ENCODE results near the gene CAPZB. TPM values are rescaled to one million over a fixed set of nuclear protein-coding genes. Genes with fewer than 3 reads are reported as not detected.

The CAPZB gene
- total RNA-seq, 1 donor from 2014 or later = 334 TPM

DNA sequence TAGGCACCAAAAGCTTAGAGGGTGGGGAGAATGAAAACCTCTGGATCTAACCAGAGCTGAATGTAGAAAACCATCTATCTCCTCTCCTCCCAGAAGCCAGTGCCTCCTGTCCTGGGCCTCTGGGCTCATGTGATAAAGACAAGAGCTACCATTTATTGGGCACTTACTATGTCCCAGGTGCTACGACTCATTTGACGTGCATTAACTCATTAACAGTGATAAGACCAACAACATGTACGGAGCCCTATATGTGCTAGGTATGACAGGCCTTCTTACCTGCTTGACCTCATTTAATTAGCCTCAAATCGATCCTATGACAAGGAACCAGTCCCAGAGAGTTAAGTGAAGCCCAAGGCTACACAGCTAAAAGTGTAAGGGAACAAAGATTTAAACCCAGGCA lies 19.7 kb downstream of the CAPZB start:
- Mint-ChIP-seq H3K4me3 (no peak overlapping the region), H3K4me1 (peaks cover 98% of the 10 kb centered on the region), H3K27me3 (no peaks in the 10 kb centered on the region), H3K9me3 (no peaks in the 10 kb centered on the region), H3K36me3 (ENCODE audit: low read depth) (peaks cover 20% of the 10 kb centered on the region), H3K27ac (peak overlapping the region; percentile 20)
- TF ChIP-seq, protein P1, sequence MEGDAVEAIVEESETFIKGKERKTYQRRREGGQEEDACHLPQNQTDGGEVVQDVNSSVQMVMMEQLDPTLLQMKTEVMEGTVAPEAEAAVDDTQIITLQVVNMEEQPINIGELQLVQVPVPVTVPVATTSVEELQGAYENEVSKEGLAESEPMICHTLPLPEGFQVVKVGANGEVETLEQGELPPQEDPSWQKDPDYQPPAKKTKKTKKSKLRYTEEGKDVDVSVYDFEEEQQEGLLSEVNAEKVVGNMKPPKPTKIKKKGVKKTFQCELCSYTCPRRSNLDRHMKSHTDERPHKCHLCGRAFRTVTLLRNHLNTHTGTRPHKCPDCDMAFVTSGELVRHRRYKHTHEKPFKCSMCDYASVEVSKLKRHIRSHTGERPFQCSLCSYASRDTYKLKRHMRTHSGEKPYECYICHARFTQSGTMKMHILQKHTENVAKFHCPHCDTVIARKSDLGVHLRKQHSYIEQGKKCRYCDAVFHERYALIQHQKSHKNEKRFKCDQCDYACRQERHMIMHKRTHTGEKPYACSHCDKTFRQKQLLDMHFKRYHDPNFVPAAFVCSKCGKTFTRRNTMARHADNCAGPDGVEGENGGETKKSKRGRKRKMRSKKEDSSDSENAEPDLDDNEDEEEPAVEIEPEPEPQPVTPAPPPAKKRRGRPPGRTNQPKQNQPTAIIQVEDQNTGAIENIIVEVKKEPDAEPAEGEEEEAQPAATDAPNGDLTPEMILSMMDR (IDR thresholded peaks at IDR 0.05) = no peak
- POLR2A ChIA-PET = interaction anchor here (1.1 to 1.5 kb wide), 4 partner anchors 11 to 21 kb away, joined by 3 to 7 read pairs (median 4); no protein-coding TSS in a partner anchor
- CTCF ChIA-PET = interaction anchor here (1.3 kb wide), 1 partner anchor 75 kb away, joined by 3 read pairs; no protein-coding TSS in a partner anchor
- intact Hi-C loops (cut with micrococcal nuclease) = no loop called here
- ATAC-seq (ENCODE audit: low read depth) = no peak
- no peak for DNase-seq

DNA sequence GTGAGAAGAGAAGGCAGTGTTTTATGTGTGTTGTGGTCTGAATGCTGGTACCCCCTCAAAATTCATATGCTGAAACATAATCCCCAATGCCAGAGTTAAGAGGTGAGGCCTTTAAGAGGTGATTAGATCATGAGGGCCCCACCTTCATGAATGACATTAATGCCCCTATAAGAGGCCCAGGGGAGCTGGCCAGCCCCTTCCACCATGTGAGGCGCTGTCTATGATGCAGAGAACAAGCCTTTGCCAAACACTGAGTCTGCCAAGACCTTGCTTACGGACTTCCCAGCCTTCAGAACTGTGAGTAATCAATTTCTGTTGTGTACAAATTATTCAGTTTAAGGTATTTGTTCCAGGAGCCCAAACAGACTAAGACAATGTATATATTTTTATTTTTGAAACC lies 20.2 kb downstream of the CAPZB start:
- intact Hi-C loops (cut with micrococcal nuclease) = no loop called here
- no peak for ATAC-seq (ENCODE audit: low read depth)
- CTCF ChIA-PET = interaction anchor here (1.3 kb wide), 1 partner anchor 74 kb away, joined by 3 read pairs; no protein-coding TSS in a partner anchor
- no peak for DNase-seq
- Mint-ChIP-seq H3K4me3 (no peak overlapping the region), H3K4me1 (peaks cover 98% of the 10 kb centered on the region), H3K27ac (peak overlapping the region; percentile 61), H3K9me3 (no peaks in the 10 kb centered on the region), H3K27me3 (no peaks in the 10 kb centered on the region), H3K36me3 (ENCODE audit: low read depth) (peaks cover 19% of the 10 kb centered on the region)
- POLR2A ChIA-PET = interaction anchor here (0.5 to 1.5 kb wide), 5 partner anchors 12 to 23 kb away, joined by 3 to 7 read pairs (median 4); no protein-coding TSS in a partner anchor
- TF ChIP-seq, protein P1 (IDR thresholded peaks at IDR 0.05) = no peak

DNA sequence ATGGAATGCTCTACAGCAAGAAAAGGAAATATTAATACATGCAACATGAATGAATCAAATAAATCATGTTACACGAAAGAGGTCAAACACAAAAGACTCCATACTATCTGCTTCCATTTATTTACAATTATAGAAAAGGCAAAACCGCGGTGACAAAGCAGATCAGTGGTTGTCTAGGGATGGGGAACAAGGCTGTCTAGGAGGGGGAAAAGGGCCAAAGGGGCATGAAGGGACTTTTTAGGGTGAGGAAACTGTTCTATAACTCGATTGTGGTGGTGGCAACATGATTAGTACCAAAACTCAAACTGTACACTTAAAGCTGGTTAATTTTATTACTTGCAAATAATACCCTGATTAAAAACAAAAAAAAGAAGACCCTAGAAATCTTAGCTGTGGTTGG lies 20.6 kb downstream of the CAPZB start:
- ATAC-seq (ENCODE audit: low read depth) (no peak), DNase-seq (no peak)
- Mint-ChIP-seq H3K4me1 (peaks cover 98% of the 10 kb centered on the region), H3K27ac (peak overlapping the region; percentile 61), H3K9me3 (no peaks in the 10 kb centered on the region), H3K36me3 (ENCODE audit: low read depth) (peaks cover 21% of the 10 kb centered on the region), H3K4me3 (no peak overlapping the region), H3K27me3 (no peaks in the 10 kb centered on the region)
- POLR2A ChIA-PET = interaction anchor here (0.5 to 1.1 kb wide), 2 partner anchors 22 to 23 kb away, joined by 3 to 4 read pairs; no protein-coding TSS in a partner anchor
- TF ChIP-seq, protein P1 (IDR thresholded peaks at IDR 0.05) = no peak
- intact Hi-C loops (cut with micrococcal nuclease) = no loop called here
- CTCF ChIA-PET = no interaction called here

DNA sequence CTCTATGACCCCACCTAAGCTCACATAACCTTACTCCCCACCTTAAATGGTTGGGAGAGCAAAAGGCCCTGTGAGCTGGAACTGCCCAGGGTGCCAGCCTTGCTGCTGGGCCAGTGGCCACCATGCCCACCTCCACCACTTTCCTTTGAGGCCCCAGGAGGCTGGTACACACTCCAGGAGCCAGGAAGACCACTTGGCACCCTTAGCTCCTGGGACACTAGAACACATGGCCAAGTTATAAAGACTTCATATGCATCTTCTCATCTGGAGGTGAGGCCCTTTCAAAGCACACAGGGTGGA lies 21.9 kb downstream of the CAPZB start:
- ATAC-seq (ENCODE audit: low read depth) (no peak), DNase-seq (no peak)
- intact Hi-C loops (cut with micrococcal nuclease) = loop anchor here (2.0 kb wide), 1 partner anchor 13 kb away; no protein-coding TSS in a partner anchor
- H3K27ac Mint-ChIP-seq = peak overlapping the region; percentile 83
- no peaks in the 10 kb centered on the region for H3K27me3 Mint-ChIP-seq
- peaks cover 22% of the 10 kb centered on the region for H3K36me3 Mint-ChIP-seq (ENCODE audit: low read depth)
- CTCF ChIA-PET = interaction anchor here (0.7 kb wide), 1 partner anchor 117 kb away, joined by 3 read pairs; no protein-coding TSS in a partner anchor
- peaks cover 98% of the 10 kb centered on the region for H3K4me1 Mint-ChIP-seq
- H3K9me3 Mint-ChIP-seq = no peaks in the 10 kb centered on the region
- TF ChIP-seq, protein P1 (IDR thresholded peaks at IDR 0.05) = no peak
- POLR2A ChIA-PET = interaction anchor here (0.9 to 1.3 kb wide), 3 partner anchors 15 to 24 kb away, joined by 3 to 4 read pairs (median 3); partner anchors contain the start of gene CAPZB
- H3K4me3 Mint-ChIP-seq = peak overlapping the region; percentile 74

DNA sequence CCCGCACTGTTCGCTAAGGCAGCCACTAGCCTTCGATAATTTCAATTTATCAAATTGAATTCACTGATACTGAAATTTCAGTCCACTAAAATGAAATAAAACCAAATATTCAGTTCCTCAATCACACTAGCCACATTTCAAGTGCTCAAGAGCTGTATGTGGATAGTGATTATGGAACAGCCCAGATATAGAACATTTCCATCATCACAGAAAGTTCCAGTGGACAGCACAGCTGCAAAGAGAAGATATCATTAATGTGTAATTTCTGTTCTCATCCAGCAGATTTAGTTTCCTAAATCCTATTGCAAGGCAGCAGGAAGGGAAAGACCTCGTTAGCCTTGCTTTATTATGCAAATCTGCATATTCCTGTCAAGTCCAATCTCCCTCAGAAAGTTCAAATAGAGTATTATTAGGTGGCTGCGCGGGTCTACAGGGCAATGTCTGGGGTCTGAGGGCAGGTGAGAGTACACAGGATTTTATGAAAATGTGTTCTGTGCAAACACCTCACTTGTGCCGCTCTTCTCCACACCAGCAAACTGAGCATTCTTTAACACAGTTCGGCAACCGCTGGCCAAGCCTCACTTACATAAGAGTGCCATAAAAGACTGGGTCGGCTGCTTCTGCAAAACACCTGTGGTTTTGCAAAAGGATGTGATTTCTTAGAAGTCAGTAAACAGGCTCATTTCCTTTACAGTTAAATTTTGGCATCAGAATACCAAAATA lies 22.4 kb downstream of the CAPZB start:
- Mint-ChIP-seq H3K9me3 (no peaks in the 10 kb centered on the region), H3K36me3 (ENCODE audit: low read depth) (peaks cover 20% of the 10 kb centered on the region), H3K27me3 (no peaks in the 10 kb centered on the region), H3K27ac (peak overlapping the region; percentile 83), H3K4me3 (peak overlapping the region; percentile 74), H3K4me1 (peaks cover 97% of the 10 kb centered on the region)
- TF ChIP-seq, protein P1 (IDR thresholded peaks at IDR 0.05) = no peak
- DNase-seq (no peak), ATAC-seq (ENCODE audit: low read depth) (peak; percentile 75)
- CTCF ChIA-PET = interaction anchor here (0.7 kb wide), 1 partner anchor 116 kb away, joined by 3 read pairs; no protein-coding TSS in a partner anchor
- intact Hi-C loops (cut with micrococcal nuclease) = loop anchor here (2.0 kb wide), 1 partner anchor 14 kb away; no protein-coding TSS in a partner anchor
- POLR2A ChIA-PET = interaction anchor here (0.7 to 1.9 kb wide), 5 partner anchors 15 to 25 kb away, joined by 3 to 6 read pairs (median 3); partner anchors contain the start of gene CAPZB
